ENCODE measurements around the gene FXYD7.

FXYD7 gene

GRCh38 chr19:35159606-35160005 is 16.6 kb downstream of the FXYD7 start:
- Histone ChIP-seq H3K27ac (no peak overlapping the region), H3K9me3 (no peaks in the 10 kb centered on the region), H3K36me3 (peaks cover 79% of the 10 kb centered on the region), H3K4me3 (ENCODE audit: low read depth in 1 of 2, low read length in 1 of 2) (no peak overlapping the region), H3K4me1 (ENCODE audit: control insufficient read depth in 1 of 2, insufficient read depth in 1 of 2, low read depth in 1 of 2, low read length in 1 of 2) (peaks cover 11 to 14% of the 10 kb centered on the region in 2 experiments), H3K27me3 (no peaks in the 10 kb centered on the region)
- TF ChIP-seq CTCF (IDR thresholded peaks at IDR 0.05), result no peak

GRCh38 chr19:35160629-35161433 is 17.8 kb downstream of the FXYD7 start:
- TF ChIP-seq CTCF (IDR thresholded peaks at IDR 0.05), result no peak
- peaks cover 2 to 3% of the 10 kb centered on the region in 2 experiments for H3K4me1 ChIP-seq (ENCODE audit: control insufficient read depth in 1 of 2, insufficient read depth in 1 of 2, low read depth in 1 of 2, low read length in 1 of 2)
- H3K9me3 ChIP-seq, result no peaks in the 10 kb centered on the region
- H3K27me3 ChIP-seq, result no peaks in the 10 kb centered on the region
- no peak overlapping the region for H3K4me3 ChIP-seq (ENCODE audit: low read depth in 1 of 2, low read length in 1 of 2)
- peaks cover 91% of the 10 kb centered on the region for H3K36me3 ChIP-seq
- H3K27ac ChIP-seq, result no peak overlapping the region

- no peaks in the 10 kb centered on the region for H3K27me3 ChIP-seq
- no peak overlapping the region for H3K27ac ChIP-seq
- H3K36me3 ChIP-seq, result peaks cover 97% of the 10 kb centered on the region
- TF ChIP-seq CTCF (IDR thresholded peaks at IDR 0.05), result no peak
- H3K4me3 ChIP-seq (ENCODE audit: low read depth in 1 of 2, low read length in 1 of 2), result no peak overlapping the region
- no peaks in the 10 kb centered on the region for H3K4me1 ChIP-seq (ENCODE audit: control insufficient read depth in 1 of 2, insufficient read depth in 1 of 2, low read depth in 1 of 2, low read length in 1 of 2)
- H3K9me3 ChIP-seq, result no peaks in the 10 kb centered on the region
Measured at GRCh38 chr19:35161434-35161743, 18.3 kb downstream of the FXYD7 start.

- TF ChIP-seq CTCF (IDR thresholded peaks at IDR 0.05), result no peak
- H3K27me3 ChIP-seq, result no peaks in the 10 kb centered on the region
- H3K4me1 ChIP-seq (ENCODE audit: control insufficient read depth in 1 of 2, insufficient read depth in 1 of 2, low read depth in 1 of 2, low read length in 1 of 2), result no peaks in the 10 kb centered on the region
- H3K9me3 ChIP-seq, result no peaks in the 10 kb centered on the region
- H3K4me3 ChIP-seq (ENCODE audit: low read depth in 1 of 2, low read length in 1 of 2), result no peak overlapping the region
- no peak overlapping the region for H3K27ac ChIP-seq
- peaks cover 98% of the 10 kb centered on the region for H3K36me3 ChIP-seq
Measured at GRCh38 chr19:35162471-35163326, 19.6 kb downstream of the FXYD7 start.

DNA sequence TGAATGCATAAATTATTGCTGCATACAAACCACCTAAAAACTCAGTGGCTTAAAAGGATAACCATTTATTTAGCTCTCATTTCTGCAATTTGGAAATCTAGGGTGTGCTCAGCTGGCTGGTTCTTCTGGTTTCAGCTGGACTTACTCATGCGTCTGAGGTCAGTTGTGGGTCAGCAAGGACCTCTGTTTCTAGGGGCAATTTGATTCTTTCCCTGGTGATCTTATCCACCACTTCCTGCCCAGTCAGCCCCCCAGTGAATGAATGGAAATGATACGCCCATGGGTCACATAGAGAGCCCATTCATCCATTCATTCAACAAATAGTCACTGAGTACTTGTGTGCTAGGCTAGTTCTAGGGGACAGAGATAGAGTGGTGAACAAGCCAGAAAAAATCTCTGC is 21.4 kb downstream of the FXYD7 start:
- Histone ChIP-seq H3K36me3 (peaks cover 98% of the 10 kb centered on the region), H3K27me3 (no peaks in the 10 kb centered on the region), H3K4me1 (ENCODE audit: control insufficient read depth in 1 of 2, insufficient read depth in 1 of 2, low read depth in 1 of 2, low read length in 1 of 2) (no peaks in the 10 kb centered on the region), H3K27ac (no peak overlapping the region), H3K9me3 (no peaks in the 10 kb centered on the region), H3K4me3 (ENCODE audit: low read depth in 1 of 2, low read length in 1 of 2) (no peak overlapping the region)
- TF ChIP-seq CTCF (IDR thresholded peaks at IDR 0.05), result no peak
